WTC11 (cell line): ENCODE data around the gene PADI1. TPM values are rescaled to one million over a fixed set of nuclear protein-coding genes. Genes with fewer than 3 reads are reported as not detected.

Source experiments
- ATAC-seq: fragments of 200-7000 bp; cut with Tn5 transposase; 2 replicates; pipeline ENCODE4 v1.10.0; 2021; ENCODE audit warnings: mild to moderate bottlenecking, moderate library complexity
- CTCF ChIA-PET: fragments of 300-600 bp; sonication (Branson Sonifier 250); formaldehyde crosslinking; loops from one replicate; lab custom pipeline; 2021; ENCODE audit warnings: antibody characterized with exemption; lab: Charles Lee
- POLR2A ChIA-PET: fragments of 350-600 bp; sonication (Branson Sonifier 250); formaldehyde crosslinking; loops from one replicate; lab custom pipeline; 2021; ENCODE audit warnings: antibody characterized with exemption; lab: Charles Lee
- DNase-seq: peaks from one replicate; pipeline ENCODE4 v3.0.0; 2021; ENCODE audit warnings: low spot score
- H3K27ac Mint-ChIP-seq: 2 replicates; pipeline ENCODE4 v1.8.0; 2021; ENCODE audit warnings: mixed read lengths
- H3K27me3 Mint-ChIP-seq: 2 replicates; pipeline ENCODE4 v1.8.0; 2021; ENCODE audit warnings: low read depth, mild to moderate bottlenecking, moderate library complexity, mixed read lengths
- H3K36me3 Mint-ChIP-seq: 2 replicates; pipeline ENCODE4 v1.8.0; 2021; ENCODE audit warnings: mixed read lengths
- H3K4me1 Mint-ChIP-seq: 2 replicates; pipeline ENCODE4 v1.8.0; 2022; ENCODE audit warnings: mixed read lengths
- H3K4me3 Mint-ChIP-seq: 2 replicates; pipeline ENCODE4 v1.8.0; 2021; ENCODE audit warnings: mild to moderate bottlenecking, moderate library complexity, mixed read lengths
- H3K9me3 Mint-ChIP-seq: 2 replicates; pipeline ENCODE4 v1.8.0; 2021; ENCODE audit warnings: mixed read lengths
- ELF4 ChIP-seq: sonication (generic); formaldehyde crosslinking; IDR thresholded peaks from 2 replicates; pipeline ENCODE4 v1.8.1; 2022; ENCODE audit warnings: low read depth, mild to moderate bottlenecking, moderate library complexity, missing genetic modification reagents
- ESRRA ChIP-seq: sonication (generic); formaldehyde crosslinking; IDR thresholded peaks from 2 replicates; pipeline ENCODE4 v1.8.1; 2022; ENCODE audit warnings: mild to moderate bottlenecking, missing genetic modification reagents, borderline replicate concordance
- JUN ChIP-seq: sonication (generic); formaldehyde crosslinking; IDR thresholded peaks from 2 replicates; pipeline ENCODE4 v1.8.0; 2023; ENCODE audit warnings: mild to moderate bottlenecking, missing genetic modification reagents
- NR1H2 ChIP-seq: sonication (generic); formaldehyde crosslinking; IDR thresholded peaks from 2 replicates; pipeline ENCODE4 v1.9.0; 2021; ENCODE audit warnings: mild to moderate bottlenecking, moderate library complexity, missing genetic modification reagents
- PRRX2 ChIP-seq: fragments of 250-450 bp; sonication (Bioruptor Pico); IDR thresholded peaks from 2 replicates; pipeline ENCODE4 v1.8.0; 2021; ENCODE audit warnings: mild to moderate bottlenecking
- RORB ChIP-seq: fragments of 250-450 bp; sonication (Bioruptor Pico); IDR thresholded peaks from 2 replicates; pipeline ENCODE4 v1.9.0; 2021; ENCODE audit warnings: mild to moderate bottlenecking
- total RNA-seq: library from RNA; stranded (reverse); gene quantifications from 3 replicates; pipeline ENCODE4 v1.2.3, GENCODE V29; 2021
- TF ChIP-seq, protein P1 (sequence below): fragments of 250-450 bp; sonication (Bioruptor Pico); IDR thresholded peaks from 2 replicates; pipeline ENCODE4 v1.9.0; 2021; ENCODE audit warnings: mild to moderate bottlenecking
- TF ChIP-seq, protein P2 (sequence below): fragments of 250-450 bp; sonication (Bioruptor Pico); conservative IDR thresholded peaks from 2 replicates; pipeline ENCODE4 v1.9.0; 2021; ENCODE audit warnings: mild to moderate bottlenecking
- TF ChIP-seq, protein P3 (sequence below): sonication (generic); formaldehyde crosslinking; IDR thresholded peaks from 2 replicates; pipeline ENCODE4 v1.8.1; 2023; ENCODE audit warnings: mild to moderate bottlenecking, missing genetic modification reagents
- TF ChIP-seq, protein P4 (sequence below): fragments of 250-450 bp; sonication (Bioruptor Pico); IDR thresholded peaks from 2 replicates; pipeline ENCODE4 v1.9.0; 2021; ENCODE audit warnings: mild to moderate bottlenecking, borderline replicate concordance
- TF ChIP-seq, protein P5 (sequence below): sonication (generic); formaldehyde crosslinking; IDR thresholded peaks from 2 replicates; pipeline ENCODE4 v1.8.1; 2023; ENCODE audit warnings: mild to moderate bottlenecking, moderate library complexity, missing genetic modification reagents
- TF ChIP-seq, protein P6 (sequence below): fragments of 200-600 bp; IDR thresholded peaks from 2 replicates; pipeline ENCODE4 v1.8.0; 2022; ENCODE audit warnings: antibody characterized with exemption
- TF ChIP-seq, protein P7 (sequence below): sonication (generic); formaldehyde crosslinking; IDR thresholded peaks from 2 replicates; pipeline ENCODE4 v1.8.1; 2022; ENCODE audit warnings: mild to moderate bottlenecking, missing genetic modification reagents, moderate library complexity, borderline replicate concordance

The PADI1 gene
- total RNA-seq, 1 experiment from 2014 or later, result 0.15 TPM

DNA sequence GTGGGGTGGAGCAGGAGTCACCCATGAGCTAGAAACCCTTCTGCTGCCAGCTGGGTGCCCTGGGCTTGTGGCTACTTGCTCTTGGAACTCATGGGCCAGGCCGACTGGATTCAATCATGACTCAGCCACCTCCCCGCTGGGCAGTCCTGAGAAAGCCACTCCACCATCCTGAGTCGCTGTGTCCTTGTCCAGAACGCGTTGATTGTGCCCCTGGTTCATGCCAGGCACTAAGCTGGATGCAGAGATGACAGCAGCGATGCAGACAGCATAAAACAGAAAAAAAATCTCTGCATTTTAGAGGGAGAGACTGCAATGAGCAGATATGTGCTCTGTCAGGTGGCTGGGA lies 10.6 kb downstream of the PADI1 start (continued):
- TF ChIP-seq, protein P1, sequence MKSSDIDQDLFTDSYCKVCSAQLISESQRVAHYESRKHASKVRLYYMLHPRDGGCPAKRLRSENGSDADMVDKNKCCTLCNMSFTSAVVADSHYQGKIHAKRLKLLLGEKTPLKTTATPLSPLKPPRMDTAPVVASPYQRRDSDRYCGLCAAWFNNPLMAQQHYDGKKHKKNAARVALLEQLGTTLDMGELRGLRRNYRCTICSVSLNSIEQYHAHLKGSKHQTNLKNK, result no peak
- no peak for TF ChIP-seq NR1H2 (CRISPR knock-in tag)
- TF ChIP-seq, protein P2, sequence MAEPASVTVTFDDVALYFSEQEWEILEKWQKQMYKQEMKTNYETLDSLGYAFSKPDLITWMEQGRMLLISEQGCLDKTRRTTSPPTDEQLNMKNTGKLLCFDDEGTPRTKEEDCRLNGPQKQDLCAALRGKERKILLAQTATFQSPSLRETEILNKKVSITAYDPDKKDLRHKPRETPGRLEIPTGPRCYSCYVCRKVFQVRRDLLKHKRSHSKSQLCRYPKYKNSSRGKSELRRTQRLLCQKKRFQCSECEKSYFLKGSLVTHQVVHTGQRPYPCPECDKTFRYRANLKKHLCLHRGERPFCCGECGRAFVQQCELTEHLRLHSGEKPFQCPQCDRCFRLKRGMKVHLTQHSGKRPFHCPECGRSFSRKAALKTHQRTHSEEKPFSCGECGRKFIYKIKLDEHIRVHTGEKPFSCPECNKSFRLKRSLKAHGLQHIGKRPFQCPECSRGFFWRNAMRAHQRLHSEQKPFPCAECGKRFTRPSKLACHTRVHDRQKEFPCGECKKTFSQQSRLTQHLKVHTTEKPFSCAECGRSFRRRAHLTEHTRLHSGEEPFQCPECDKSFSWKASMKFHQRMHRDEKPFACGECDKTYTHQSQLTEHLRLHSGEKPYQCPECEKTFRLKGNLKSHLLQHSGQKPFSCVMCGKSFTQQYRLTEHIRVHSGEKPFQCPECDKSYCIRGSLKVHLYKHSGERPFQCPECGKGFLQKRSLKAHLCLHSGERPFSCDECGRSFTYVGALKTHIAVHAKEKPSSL (CRISPR knock-in tag), result no peak
- TF ChIP-seq RORB, result no peak
- TF ChIP-seq, all 79 proteins: peak for 0

DNA sequence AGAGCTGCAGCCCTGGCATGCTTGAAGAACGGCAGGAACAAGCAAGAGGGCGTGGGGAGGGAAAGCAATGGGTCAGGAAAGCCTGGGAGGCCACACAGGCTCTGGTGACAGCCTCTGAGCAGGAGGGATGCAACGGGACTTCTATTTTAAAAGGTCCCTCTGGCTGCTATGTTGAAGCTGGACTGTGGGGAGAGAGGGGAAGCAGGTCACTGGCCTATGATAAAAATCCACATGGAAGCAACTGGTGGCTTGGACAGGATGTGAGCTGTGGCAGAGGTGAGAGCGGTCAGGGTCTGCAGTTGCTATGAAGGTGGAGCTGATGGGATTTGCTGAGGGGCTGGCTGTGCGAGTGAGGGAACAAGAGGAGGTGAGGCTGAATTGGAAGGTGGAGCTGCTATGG lies 11.2 kb downstream of the PADI1 start:
- Mint-ChIP-seq H3K4me1 (peaks cover 34% of the 10 kb centered on the region), H3K27ac (no peak overlapping the region)
- TF ChIP-seq, protein P3, sequence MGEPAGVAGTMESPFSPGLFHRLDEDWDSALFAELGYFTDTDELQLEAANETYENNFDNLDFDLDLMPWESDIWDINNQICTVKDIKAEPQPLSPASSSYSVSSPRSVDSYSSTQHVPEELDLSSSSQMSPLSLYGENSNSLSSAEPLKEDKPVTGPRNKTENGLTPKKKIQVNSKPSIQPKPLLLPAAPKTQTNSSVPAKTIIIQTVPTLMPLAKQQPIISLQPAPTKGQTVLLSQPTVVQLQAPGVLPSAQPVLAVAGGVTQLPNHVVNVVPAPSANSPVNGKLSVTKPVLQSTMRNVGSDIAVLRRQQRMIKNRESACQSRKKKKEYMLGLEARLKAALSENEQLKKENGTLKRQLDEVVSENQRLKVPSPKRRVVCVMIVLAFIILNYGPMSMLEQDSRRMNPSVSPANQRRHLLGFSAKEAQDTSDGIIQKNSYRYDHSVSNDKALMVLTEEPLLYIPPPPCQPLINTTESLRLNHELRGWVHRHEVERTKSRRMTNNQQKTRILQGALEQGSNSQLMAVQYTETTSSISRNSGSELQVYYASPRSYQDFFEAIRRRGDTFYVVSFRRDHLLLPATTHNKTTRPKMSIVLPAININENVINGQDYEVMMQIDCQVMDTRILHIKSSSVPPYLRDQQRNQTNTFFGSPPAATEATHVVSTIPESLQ (CRISPR knock-in tag), result no peak
- TF ChIP-seq JUN (CRISPR knock-in tag) (no peak), ESRRA (CRISPR knock-in tag) (no peak), PRRX2 (no peak), ELF4 (CRISPR knock-in tag) (no peak)
- TF ChIP-seq, protein P4, sequence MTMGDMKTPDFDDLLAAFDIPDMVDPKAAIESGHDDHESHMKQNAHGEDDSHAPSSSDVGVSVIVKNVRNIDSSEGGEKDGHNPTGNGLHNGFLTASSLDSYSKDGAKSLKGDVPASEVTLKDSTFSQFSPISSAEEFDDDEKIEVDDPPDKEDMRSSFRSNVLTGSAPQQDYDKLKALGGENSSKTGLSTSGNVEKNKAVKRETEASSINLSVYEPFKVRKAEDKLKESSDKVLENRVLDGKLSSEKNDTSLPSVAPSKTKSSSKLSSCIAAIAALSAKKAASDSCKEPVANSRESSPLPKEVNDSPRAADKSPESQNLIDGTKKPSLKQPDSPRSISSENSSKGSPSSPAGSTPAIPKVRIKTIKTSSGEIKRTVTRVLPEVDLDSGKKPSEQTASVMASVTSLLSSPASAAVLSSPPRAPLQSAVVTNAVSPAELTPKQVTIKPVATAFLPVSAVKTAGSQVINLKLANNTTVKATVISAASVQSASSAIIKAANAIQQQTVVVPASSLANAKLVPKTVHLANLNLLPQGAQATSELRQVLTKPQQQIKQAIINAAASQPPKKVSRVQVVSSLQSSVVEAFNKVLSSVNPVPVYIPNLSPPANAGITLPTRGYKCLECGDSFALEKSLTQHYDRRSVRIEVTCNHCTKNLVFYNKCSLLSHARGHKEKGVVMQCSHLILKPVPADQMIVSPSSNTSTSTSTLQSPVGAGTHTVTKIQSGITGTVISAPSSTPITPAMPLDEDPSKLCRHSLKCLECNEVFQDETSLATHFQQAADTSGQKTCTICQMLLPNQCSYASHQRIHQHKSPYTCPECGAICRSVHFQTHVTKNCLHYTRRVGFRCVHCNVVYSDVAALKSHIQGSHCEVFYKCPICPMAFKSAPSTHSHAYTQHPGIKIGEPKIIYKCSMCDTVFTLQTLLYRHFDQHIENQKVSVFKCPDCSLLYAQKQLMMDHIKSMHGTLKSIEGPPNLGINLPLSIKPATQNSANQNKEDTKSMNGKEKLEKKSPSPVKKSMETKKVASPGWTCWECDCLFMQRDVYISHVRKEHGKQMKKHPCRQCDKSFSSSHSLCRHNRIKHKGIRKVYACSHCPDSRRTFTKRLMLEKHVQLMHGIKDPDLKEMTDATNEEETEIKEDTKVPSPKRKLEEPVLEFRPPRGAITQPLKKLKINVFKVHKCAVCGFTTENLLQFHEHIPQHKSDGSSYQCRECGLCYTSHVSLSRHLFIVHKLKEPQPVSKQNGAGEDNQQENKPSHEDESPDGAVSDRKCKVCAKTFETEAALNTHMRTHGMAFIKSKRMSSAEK (CRISPR knock-in tag), result no peak
- TF ChIP-seq, protein P5, sequence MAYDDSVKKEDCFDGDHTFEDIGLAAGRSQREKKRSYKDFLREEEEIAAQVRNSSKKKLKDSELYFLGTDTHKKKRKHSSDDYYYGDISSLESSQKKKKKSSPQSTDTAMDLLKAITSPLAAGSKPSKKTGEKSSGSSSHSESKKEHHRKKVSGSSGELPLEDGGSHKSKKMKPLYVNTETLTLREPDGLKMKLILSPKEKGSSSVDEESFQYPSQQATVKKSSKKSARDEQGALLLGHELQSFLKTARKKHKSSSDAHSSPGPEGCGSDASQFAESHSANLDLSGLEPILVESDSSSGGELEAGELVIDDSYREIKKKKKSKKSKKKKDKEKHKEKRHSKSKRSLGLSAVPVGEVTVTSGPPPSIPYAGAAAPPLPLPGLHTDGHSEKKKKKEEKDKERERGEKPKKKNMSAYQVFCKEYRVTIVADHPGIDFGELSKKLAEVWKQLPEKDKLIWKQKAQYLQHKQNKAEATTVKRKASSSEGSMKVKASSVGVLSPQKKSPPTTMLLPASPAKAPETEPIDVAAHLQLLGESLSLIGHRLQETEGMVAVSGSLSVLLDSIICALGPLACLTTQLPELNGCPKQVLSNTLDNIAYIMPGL (CRISPR knock-in tag), result no peak
- TF ChIP-seq, protein P6, sequence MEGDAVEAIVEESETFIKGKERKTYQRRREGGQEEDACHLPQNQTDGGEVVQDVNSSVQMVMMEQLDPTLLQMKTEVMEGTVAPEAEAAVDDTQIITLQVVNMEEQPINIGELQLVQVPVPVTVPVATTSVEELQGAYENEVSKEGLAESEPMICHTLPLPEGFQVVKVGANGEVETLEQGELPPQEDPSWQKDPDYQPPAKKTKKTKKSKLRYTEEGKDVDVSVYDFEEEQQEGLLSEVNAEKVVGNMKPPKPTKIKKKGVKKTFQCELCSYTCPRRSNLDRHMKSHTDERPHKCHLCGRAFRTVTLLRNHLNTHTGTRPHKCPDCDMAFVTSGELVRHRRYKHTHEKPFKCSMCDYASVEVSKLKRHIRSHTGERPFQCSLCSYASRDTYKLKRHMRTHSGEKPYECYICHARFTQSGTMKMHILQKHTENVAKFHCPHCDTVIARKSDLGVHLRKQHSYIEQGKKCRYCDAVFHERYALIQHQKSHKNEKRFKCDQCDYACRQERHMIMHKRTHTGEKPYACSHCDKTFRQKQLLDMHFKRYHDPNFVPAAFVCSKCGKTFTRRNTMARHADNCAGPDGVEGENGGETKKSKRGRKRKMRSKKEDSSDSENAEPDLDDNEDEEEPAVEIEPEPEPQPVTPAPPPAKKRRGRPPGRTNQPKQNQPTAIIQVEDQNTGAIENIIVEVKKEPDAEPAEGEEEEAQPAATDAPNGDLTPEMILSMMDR, result no peak
- TF ChIP-seq, protein P7, sequence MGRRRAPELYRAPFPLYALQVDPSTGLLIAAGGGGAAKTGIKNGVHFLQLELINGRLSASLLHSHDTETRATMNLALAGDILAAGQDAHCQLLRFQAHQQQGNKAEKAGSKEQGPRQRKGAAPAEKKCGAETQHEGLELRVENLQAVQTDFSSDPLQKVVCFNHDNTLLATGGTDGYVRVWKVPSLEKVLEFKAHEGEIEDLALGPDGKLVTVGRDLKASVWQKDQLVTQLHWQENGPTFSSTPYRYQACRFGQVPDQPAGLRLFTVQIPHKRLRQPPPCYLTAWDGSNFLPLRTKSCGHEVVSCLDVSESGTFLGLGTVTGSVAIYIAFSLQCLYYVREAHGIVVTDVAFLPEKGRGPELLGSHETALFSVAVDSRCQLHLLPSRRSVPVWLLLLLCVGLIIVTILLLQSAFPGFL, result no peak
- TF ChIP-seq, all 79 proteins: peak for 0
- Mint-ChIP-seq H3K27me3 (no peaks in the 10 kb centered on the region), H3K4me3 (no peak overlapping the region), H3K9me3 (no peaks in the 10 kb centered on the region), H3K36me3 (no peaks in the 10 kb centered on the region)
- ATAC-seq, result no peak
- POLR2A ChIA-PET, result interaction anchor here (0.6 to 0.9 kb wide), 2 partner anchors 8 to 49 kb away, joined by 3 read pairs; no protein-coding TSS in a partner anchor
- CTCF ChIA-PET, result interaction anchor here (1.0 kb wide), 1 partner anchor 95 kb away, joined by 4 read pairs; no protein-coding TSS in a partner anchor
- DNase-seq, result no peak
